NCI-H1436 treated with DMSO at 0.1 percent for 48 hours (cell line): ENCODE measurements around the gene TBATA.

ENCODE experiments used
- DNase-seq: peaks from one replicate; lab custom pipeline; 2025; lab: John Stamatoyannopoulos, UW

The TBATA gene

DNA sequence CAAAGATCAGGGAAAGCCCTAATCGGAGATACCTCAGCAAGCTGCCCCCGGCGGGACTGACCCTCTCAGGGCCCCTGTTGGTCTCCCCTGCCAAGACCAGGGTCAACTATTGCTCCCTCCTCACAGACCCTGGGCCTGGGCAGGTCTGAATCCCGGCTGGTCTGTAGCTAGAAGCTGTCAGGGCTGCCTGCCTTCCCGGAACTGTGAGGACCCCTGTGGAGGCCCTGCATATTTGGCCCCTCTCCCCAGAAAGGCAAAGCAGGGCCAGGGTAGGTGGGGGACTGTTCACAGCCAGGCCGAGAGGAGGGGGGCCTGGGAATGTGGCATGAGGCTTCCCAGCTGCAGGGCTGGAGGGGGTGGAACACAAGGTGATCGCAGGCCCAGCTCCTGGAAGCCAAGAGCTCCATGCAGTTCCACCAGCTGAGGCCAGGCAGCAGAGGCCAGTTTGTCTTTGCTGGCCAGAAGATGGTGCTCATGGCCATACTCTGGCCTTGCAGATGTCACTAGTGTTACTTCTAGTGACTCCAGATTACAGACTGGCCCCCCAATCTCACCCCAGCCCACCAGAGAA is 24.1 kb downstream of the TBATA start:
- no peak for DNase-seq

DNA sequence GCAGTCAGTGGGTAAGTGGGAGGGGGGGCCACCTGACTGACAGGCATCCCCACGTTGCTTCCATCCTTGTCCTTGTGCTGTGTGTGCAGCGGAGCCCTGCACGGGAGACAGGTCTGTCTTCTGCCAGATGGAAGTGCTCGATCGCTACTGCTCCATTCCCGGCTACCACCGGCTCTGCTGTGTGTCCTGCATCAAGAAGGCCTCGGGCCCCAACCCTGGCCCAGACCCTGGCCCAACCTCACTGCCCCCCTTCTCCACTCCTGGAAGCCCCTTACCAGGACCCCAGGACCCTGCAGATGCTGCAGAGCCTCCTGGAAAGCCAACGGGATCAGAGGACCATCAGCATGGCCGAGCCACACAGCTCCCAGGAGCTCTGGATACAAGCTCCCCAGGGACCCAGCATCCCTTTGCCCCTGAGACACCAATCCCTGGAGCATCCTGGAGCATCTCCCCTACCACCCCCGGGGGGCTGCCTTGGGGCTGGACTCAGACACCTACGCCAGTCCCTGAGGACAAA is 24.8 kb downstream of the TBATA start:
- no peak for DNase-seq

DNA sequence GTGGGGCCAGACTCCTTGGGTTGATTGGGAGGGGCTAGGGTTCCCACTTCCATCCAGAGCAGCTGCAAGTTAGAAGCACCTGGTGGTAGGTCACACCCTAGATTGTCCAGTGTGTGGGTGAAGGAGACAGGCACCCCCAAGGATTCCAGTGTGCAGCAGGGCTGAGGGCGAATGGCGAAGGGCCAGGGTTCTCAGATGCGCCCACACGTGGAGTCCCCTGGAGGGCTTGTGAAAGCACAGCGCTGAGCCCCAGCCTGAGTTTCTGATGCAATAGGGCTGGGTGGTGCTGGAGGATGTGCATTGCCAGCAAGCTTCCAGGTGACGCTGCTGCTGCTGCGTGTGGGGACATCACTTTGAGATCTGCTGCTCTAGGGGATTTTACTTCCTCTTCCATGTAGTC is 25.4 kb downstream of the TBATA start:
- no peak for DNase-seq

DNA sequence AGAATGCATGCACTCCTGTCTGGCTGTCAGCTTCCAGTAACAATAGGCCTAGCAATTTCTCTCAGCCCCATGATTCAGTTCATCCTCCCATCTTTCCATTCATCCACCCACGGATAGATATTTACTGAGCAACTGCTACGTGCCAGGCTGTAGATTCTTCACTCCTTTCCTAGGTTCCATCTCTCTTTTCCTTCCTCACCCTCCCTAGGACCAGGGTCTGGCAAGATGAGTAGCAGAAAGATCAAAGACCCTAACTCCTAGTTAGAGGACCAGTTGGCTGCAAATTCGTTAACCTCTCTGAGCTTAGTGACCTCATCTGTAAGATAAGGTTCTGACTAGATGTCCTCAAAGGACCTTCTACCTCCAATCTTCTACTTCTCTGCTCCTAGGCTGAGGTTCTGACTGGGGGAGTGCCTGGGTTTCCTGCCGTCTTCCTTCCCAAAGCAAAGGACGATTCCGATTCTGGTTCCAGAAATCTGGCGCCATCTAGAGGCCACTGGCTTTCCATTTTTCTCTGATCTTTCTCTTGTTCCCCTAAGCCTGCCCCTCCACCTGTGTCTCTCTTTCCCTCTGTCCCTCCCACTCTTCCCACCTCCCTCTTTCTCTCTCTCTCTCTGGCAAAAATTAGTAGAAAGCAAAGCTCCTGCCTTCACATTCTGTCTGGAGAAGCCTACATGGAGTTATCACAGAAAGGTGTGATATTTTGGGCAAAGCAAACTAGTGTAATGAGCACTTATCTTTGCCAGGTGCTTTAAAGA is 26.2 kb downstream of the TBATA start:
- DNase-seq = peak; percentile 52

DNA sequence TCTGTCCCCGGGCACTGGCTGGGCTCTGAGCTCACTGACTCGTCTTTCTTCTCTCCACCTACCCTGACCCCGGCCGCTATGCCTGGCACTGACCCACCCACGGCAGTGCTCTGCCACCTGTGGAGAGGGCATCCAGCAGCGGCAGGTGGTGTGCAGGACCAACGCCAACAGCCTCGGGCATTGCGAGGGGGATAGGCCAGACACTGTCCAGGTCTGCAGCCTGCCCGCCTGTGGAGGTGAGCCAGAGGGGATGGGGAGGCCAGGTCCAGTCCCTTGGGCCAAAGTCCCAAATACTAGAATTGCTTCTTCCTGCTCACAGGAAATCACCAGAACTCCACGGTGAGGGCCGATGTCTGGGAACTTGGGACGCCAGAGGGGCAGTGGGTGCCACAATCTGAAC is 27.3 kb downstream of the TBATA start:
- DNase-seq = no peak

DNA sequence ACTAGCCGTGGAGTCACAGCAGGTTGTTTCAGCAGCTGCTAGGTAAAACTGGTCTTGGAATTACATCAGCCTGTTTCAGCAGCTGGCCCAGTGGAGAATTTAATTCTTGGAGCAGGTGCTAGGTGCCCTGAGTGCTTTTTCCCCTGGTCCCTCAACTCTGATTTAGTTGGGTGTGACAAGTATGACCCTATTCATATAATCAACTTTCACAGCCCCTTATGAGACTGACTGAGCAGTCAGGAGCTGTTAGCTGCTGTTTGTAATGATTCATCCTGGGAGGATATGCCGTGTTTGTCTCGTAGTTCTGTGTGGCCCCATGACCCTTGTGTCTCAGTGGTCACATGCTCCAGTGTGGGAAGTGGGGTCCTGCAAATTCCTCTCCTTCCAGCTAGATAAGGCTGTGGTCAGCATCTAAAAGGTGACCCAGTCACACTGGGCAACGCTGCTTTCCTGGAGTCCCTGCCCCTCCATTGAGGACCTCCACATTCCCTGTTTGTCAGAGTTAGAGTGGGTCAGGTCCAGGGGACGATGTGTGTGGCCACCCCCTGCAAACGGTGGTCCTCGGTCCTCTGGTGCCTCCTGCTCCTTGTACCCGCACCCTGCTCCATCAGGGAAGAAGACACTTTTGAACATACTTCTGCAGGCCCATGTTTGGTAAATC is 28.3 kb downstream of the TBATA start:
- DNase-seq = no peak

DNA sequence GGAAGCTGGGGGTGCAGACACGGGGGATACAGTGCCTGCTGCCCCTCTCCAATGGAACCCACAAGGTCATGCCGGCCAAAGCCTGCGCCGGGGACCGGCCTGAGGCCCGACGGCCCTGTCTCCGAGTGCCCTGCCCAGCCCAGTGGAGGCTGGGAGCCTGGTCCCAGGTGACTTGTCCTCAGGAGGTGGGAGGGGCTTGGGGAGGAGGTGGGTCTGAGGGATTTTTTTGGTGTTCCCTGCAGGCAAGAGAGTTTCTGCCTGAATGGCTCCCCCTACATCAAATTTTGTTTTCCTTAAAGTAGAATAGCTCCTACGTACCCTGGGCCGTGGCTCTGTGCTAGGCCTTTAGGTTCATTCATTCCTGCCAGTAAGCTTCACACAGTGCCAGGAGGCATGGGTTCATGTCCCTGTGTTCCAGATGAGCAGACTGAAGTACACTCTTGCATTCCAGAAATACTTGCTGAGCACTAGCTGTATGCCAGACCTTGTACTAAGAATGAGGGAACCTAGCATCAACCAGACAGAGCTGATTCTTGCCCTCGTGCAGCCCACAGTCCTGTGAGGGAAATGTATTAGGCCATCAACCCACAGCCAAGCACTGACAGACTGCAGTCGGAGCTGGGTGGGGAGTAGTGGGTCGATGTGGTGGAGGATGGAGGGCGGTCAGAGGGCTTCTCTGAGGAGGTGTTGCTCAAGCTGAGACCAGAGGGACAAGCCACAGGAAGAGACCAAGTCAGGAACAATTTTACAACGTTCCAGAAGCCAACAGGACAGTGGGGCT is 31.1 kb downstream of the TBATA start:
- DNase-seq = no peak

DNA sequence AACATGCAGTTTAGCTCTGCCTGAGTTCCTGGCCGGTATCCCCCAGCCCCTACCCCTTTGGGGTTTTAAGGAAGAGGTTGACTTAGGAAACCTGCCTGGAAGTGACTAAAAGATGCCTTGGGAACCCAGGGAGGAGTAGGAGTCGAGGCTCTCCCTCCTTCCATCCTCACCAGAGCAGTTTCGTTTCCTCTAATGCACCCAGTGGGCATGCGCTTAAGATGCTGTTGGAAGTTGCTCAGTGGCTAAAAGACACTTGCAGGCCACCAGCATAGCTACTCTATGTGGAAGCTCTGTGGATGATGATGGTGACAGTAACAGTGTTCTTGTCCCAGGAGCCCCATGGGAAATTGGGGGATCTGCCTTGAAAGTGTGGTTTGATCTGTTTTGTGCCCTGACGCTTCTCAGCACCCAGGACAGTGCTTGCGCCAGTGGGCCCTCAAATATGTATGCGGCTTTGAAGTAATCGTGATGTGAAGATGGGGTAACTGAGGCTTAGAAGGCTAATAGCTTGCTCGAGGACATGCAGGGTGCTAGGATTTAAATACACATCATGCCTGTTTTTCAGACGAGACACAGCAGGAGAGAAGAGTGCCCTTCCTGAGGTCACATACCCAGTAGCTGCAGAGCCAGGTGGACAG is 32.0 kb downstream of the TBATA start:
- DNase-seq = no peak

DNA sequence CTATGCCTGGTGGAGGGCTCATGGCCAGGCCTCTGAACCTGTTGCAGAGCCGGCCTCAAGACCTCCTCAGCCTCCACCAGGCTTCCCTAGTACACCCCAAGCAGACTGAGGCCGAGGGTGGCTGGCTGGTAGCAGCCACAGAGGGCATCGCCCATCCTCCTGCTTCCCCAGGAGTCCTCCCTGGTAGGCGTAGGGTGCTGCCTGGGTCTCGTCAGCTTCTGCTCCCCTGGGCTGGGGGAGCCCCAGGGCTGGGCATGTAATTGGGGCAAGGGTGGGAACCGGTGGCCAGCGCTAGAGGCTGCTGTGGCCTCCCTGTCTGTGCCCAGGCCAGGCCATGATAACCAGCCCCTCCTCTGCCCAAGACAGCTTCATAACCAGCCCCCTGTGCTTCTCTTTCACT is 32.6 kb downstream of the TBATA start:
- no peak for DNase-seq

DNA sequence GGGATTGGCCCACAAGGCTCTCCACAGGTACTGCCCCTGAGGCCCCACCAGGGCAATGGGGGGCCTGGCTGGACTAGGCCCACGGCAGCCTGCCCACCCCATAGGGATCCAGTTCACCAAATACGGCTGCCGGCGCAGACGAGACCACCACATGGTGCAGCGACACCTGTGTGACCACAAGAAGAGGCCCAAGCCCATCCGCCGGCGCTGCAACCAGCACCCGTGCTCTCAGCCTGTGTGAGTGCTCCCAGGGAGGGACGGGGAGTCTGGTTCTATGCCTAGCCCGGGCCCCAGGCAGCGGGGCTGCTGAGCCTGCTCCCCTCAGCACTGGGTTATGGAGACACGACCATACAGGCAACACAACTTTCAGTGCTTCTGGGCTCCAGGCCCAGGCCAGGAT is 33.2 kb downstream of the TBATA start:
- DNase-seq = no peak

DNA sequence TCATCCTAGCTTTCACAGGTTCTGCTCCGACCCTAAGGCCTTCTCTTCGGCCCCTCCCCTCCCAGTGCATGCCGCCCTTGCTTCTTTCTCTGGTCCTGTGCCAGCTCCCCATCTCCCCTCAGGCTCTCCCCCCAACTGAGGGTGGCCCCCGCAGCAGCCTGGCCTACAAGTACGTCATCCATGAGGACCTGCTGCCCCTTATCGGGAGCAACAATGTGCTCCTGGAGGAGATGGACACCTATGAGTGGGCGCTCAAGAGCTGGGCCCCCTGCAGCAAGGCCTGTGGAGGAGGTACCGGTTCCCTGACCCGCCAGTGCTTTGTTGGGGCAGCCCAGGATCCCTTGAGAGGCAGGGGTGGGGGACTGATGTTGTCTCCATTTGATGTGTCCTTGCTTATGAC is 33.8 kb downstream of the TBATA start:
- no peak for DNase-seq

DNA sequence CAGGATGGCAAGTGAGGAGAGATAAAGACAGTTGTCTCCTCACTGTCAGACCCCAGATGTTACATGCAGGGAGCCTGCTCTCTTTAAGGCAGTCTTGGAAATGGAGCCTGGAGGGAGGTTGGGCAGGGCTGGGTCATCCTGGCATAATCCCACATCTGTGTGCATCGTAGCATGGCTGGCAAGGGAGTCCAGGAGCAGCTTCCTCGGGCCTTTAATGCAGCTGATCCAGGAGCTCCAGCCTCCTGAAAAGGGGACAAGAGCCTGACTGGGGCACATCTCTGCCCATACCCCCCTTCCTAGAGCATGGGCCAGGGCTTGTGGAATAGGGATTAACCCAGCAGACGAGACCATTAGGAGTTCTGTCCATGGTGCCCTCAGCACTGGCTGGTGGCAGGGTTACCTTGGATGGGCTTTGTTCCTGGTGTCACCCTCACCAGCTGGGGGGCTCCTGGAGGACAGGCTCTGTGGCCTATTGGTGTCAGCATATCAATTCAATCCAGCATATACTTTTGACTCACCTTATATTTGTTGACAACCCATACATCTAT is 34.9 kb downstream of the TBATA start:
- no peak for DNase-seq

DNA sequence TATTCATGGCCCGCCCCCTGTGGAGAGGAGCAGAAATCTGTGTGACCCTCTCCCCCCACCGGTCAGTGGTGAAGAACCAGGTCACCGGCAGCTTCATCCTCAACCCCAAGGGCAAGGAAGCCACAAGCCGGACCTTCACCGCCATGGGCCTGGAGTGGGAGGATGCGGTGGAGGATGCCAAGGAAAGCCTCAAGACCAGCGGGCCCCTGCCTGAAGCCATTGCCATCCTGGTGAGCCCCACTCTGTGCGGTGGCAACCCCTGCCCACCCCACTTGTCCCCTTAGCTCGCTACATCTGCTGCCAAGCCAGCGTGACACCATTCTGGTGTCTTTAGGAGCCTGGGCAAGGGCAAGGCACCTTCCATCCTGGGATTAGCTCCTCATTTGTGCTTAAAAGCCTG is 35.4 kb downstream of the TBATA start:
- no peak for DNase-seq

DNA sequence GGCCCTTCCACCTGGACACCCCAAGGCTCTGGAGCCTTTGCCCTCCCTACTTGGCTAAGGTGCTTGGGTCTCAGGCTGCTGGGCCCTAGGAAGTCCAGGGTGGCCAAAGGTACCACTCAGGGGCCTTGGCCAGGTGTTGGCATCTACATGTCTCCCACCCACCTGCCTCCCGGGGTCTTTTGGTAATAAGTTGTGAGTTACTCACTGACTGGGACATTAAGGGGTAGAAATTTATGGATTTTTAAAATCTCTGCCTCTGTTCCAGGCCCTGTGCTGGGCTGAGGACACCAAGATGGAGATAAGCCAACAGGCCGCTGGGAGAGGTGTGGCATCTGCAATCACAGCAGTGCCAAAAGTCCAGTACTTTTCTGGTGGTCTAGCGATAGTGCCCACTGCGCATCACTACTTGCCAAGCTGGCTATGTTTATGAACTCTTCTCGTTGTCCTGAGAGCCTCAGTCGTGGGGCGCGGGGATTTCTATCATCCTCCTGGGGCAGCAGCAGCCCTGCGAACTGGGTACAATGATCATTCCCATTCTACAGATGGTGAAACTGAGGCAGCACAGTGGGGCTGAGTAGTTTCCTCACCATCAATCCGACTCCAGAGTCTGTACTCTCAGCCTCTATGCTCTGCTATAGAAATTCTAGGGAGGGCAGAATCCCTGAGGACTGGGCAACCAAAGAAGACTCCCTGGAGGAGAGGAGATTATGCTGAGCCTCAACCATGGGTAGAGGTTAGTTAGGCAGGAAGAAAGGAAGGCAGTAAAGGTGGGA is 36.2 kb downstream of the TBATA start:
- no peak for DNase-seq

DNA sequence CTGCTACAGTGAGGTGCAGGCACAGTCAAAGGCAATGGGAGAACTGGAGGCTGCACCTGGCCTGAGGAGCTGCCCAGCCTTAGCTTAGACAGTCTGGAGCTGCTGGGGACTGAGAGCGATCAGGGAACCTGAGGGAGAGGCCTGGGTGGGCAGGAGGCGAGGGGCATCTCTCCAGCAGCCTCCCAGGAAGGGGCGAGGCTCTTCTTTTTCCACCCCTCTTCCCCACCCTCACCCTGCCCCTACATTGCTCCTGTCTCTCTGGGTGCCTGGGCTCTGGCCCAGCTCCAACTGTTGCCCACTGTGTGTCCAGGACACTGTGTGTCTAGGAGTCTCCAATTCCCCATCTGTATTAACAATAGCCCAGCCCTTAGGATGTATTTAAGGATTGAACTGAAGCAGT is 36.9 kb downstream of the TBATA start:
- DNase-seq = no peak

DNA sequence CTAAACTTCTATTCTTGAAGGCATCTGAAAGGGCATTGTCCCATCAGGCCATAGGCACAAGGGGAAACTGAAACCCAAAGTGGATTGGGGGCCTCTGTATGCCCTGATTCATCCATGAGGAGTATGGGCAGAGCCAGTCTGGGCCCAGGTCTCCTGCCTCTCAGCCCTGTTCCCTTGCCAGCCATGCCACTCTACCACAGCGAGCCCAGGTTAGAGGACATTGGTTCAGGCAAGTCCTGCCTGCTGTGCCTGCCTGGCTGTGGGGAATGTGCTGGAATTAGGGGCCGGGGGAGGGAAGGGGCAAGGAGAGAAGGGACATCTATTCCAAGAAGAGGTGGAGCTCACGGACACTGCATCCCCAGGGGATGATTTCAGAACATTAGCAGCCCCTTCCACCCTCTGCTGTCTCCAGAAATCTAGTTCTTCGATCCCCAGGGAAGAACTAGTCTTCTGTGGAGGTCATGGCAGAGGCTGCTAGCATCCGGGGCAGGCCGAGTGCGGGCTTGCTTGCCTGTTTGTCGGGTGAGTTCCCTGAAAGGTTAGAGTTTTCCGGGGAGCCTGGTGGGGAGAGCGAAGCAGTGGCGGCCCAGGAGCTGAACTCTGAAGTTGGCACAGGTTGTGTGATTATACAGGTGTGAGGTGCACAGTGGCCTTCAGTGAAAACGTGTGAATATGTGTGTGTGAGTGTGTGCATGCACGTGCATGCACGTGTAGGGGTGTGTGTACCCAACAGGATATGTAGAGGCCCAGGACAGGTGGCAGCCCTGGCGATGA is 37.8 kb downstream of the TBATA start:
- no peak for DNase-seq

DNA sequence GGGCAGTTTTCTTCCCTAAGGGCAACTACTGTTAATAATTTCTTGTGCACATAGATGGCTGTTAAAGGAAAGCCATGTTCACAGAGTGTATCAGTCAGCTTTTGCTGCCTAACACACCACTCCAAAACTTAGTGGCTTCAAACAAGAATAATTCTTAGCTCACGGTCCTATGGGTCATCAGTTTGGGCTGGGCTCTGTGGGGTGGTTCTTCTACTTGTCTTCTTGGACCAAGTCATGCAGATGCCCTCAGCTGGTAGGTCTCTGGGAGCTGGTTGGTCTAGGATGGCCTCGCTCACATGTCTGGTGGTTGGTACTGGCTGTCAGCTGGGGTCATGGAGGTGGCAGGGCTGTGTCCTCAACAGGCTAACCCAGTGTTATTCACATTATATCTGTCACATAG is 39.6 kb downstream of the TBATA start:
- no peak for DNase-seq

DNA sequence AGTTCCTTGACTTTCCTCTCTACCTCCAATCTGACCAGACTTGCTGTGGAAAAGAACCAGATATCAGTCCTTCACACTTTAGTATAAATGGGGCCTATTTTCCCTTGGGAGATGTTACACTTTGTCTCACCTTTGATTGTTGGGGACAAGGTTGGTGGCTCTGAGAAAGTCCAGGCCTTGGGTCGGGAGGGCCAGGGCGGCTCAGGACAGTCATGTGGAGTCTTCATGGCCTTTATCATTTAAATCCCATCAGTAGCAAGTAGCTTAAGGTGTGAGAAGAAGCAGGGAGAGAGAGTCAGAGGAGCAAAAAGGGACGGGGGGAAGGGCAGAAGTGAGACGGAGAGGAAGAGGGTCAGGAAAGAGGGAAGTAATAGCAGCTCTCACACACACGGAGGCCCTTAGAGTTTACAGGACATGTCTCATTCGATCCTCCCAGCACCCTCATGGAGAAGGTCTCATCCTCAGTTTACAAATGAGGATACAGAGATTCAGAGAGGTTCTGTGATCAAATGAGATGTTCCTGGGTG is 40.5 kb downstream of the TBATA start:
- DNase-seq = no peak

DNA sequence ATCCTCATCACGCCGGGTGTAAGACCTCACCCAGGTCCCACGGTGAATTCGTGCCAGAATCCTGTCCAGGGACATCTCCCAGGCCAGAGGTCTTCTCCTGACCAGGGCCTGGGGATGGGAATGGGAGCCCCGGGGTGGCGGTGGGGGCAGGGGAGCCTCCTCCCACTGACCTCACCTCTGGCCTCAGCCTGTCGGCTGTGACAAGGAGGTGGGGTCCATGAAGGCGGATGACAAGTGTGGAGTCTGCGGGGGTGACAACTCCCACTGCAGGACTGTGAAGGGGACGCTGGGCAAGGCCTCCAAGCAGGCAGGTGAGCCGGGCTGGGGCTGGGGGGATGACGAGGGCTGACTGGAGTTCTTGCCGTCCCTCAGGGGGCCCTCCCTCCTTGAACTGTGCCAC is 41.3 kb downstream of the TBATA start:
- no peak for DNase-seq

DNA sequence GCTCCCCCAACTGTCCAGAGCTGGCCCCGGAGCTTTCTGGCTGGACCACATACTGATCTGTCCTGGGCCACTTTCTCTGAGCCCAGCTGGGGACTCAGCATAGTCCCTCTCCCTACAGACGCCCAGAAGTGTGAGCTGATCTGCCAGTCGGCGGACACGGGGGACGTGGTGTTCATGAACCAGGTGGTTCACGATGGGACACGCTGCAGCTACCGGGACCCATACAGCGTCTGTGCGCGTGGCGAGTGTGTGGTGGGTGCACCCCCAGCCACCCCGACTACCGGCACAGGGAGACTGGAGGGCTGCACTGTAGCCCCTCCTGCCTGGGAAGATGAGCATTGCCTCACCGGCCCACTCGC is 41.8 kb downstream of the TBATA start:
- no peak for DNase-seq
